Cardiac fibroblast (primary cell): Measurements from ENCODE around the gene BCL2L13.
"Not testable (repeated sequence)": the region's sequence is repeated elsewhere in the genome, so short reads cannot be mapped to it uniquely, and the experiment has no call there.

ENCODE experiments used
- DNase-seq, 2 donors: peaks; one replicate each; pipeline versions ENCODE4 v3.0.0 to v3.0.0-alpha.2; 2010; ENCODE audit warnings: low read depth in 2 of 2
- H3K4me3 ChIP-seq, 2 donors: replicated peaks in 1 of 2; 1 replicate in 1 of 2; 2 replicates in 1 of 2; pipeline ENCODE4 v1.5.1; 2011; ENCODE audit warnings: low read depth in 2 of 2, low read length in 2 of 2, mild to moderate bottlenecking in 2 of 2, moderate library complexity in 1 of 2
- TF ChIP-seq, protein P1 (sequence below): IDR thresholded peaks from one replicate; pipeline ENCODE4 v1.5.1; 2011; ENCODE audit warnings: low read depth, mild to moderate bottlenecking, low read length, inconsistent platforms

BCL2L13 gene

DNA sequence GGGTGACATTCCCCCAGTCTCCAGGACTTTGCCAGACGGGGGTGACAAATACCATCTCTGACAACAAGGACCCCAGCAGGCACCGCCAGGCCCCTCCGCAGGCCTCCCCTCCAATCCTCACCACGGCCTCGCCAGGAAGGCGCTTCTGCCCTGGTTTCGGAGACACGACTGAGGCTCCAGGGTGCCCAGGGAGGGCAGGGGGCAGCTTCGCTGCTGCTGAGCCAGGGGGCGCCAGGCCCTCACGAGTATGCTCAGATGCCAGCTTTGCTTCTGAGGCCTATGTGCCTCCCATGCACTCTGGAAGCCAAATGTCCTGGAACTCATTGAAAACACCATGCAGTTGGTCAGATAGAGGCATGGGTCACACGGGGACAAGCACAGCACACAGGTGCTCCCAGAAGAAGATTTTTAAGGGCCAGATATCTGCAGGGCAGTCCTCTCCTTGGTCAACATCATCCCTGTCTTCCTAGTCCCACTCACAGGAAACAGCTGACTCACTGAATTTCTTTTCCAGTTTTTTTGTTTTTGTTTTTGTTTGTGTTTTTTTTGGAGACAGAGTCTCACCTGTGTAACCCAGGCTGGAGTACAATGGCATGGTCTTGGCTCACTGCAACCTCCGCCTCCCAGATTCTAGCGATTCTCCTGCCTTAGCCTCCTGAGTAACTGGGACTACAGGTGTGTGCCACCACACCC lies 115.8 kb downstream of the BCL2L13 start:
- no peak for DNase-seq
- TF ChIP-seq, protein P1, sequence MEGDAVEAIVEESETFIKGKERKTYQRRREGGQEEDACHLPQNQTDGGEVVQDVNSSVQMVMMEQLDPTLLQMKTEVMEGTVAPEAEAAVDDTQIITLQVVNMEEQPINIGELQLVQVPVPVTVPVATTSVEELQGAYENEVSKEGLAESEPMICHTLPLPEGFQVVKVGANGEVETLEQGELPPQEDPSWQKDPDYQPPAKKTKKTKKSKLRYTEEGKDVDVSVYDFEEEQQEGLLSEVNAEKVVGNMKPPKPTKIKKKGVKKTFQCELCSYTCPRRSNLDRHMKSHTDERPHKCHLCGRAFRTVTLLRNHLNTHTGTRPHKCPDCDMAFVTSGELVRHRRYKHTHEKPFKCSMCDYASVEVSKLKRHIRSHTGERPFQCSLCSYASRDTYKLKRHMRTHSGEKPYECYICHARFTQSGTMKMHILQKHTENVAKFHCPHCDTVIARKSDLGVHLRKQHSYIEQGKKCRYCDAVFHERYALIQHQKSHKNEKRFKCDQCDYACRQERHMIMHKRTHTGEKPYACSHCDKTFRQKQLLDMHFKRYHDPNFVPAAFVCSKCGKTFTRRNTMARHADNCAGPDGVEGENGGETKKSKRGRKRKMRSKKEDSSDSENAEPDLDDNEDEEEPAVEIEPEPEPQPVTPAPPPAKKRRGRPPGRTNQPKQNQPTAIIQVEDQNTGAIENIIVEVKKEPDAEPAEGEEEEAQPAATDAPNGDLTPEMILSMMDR, result peak; percentile 26
- no peak overlapping the region for H3K4me3 ChIP-seq

DNA sequence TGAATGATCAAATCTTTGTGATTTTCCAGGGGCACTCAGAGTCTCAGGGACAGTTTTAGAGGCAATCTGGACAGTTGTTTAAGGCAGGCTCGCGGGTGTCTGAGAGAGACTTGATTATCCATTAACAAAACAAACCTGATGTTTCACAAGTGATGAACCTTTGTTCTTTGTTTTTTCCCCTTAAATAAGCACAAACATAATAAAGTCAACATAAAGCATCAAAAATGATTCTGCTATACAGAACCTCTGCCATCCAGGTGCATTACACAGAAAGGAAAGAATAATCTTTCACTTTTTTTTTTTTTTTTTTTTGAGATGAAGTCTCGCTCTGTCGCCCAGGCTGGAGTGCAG lies 122.6 kb downstream of the BCL2L13 start:
- H3K4me3 ChIP-seq, result no peak overlapping the region
- no peak for DNase-seq
- TF ChIP-seq, protein P1, result no peak

DNA sequence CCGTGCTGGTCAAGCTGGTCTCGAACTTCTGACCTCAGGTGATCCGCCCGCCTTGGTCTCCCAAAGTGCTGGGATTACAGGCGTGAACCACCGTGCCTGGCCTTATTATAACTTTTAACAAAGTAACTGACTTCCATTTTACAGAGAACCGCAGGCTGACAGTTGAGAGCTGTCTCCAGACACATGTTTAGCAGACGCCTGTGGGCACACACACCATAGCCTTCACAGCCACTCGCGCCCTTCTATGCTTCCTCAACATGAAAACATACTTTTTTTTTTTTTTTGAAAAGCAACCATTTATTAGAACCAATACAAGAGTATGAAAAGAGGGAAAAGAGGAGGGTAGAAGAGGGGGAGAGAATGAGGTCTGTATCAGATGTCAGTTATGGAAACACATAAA lies 124.9 kb downstream of the BCL2L13 start:
- not testable (repeated sequence) for H3K4me3 ChIP-seq, DNase-seq

DNA sequence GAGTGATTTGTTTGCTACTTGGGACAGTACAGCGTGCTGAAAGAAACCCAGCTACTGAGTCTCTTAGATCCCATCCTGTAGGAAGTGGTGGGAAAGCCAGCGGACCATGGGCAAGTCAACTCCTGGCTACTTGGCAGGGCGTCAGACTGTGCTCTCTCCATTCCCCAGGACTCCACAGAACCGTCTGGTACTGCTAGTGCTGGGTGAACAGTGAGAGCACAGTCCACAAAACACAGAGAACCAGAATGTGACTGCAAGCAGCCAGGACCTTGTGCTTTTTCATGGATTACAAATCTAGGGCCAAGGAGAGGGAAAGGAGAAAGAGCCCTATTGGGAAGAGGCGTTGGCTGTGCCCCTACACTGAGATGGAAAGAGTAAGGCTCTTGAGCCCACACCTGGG lies 125.5 kb downstream of the BCL2L13 start:
- no peak for DNase-seq
- H3K4me3 ChIP-seq, result no peak overlapping the region
- TF ChIP-seq, protein P1, result no peak

DNA sequence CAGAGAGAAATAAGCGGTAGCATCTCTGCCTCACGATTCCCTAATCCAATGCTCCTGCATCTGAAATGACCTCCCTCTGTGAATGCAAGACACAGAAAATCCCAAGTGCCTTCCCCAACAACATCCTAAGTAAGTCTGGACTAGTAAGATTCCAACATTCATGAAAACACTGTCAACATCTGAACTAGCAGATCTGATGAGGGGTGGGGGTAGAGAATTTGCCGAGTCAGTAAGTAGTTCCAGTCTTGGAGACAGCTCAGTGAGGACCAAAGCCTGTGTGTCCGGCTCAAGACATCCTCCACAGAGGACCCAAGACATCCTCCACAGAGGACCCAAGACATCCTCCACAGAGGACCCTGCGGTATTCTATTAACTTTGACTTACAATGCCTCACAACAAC lies 126.3 kb downstream of the BCL2L13 start:
- DNase-seq, result not testable (repeated sequence)

DNA sequence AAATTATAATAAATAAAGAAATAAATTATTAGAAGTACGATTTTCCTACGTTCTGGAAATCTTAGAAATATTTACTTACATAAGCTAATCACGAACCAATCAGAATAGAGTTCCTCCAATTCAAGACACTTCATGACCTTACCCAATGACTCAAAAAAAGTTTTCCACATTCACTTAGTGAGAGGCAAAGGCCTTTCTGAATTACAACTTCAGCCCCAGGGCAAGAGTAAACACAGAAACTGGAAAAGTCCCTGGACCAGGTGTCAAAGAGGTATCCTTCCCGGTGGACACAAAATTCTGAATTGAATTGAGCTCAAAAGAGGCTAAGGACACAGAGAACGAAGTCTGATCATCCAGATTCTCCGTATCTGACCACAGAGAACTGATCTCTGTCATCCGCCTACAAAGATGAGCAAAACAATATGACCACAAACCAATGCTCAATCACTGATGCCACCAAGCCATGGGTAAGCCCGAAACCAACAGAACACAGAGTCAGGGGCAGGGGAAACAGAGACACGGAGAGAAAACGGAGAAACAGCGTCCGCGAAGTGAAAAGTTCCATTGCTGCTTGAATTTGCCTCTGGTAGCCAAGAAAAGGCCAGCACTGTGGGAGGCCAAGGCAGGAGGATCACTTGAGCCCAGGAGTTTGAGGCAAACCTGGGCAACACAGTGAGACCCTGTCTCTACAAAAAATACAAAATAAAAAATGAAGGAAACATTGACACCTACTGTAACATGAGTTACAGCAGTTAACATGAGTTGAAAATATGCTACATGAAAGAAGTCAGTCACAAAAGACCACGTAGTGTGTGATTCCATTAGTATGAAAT lies 128.9 kb downstream of the BCL2L13 start:
- TF ChIP-seq, protein P1, result no peak
- H3K4me3 ChIP-seq, result no peak overlapping the region
- DNase-seq, result no peak

More for the DNA sequence above, 126.3 kb downstream of the BCL2L13 start:
- H3K4me3 ChIP-seq, result not testable (repeated sequence)

DNA sequence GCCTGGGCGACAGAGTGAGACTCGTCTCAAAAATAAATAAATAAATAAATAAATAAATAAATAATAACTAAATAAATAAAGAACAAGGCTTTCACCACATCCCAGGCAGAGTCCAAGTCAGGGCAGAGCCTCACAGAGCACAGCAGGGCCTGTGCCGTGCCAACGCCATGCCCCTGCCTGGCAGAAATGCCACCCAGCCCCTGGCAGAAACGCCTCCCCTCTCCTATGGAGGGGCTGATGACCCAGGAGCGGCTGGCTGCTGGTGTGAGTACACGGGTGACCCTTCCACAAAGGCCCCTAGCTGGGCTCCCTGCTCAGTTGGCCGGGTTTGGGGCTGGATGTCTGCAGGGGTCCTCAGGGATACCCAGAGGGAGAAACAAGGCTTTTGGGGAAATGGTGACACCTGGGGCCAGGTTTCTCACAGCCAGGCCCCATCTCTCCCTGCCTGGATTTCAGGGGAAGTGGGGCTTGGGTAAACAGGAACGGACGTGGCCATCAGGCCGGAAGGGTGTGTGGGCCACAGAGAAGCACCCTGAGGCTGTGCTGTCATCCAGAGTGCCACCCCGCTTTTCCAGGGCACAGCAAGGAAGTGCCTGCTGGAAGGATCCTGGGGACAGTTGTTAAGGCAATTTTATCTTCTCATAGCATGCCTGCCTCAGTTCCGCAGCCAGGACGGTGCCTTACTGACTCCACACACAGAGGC lies 130.6 kb downstream of the BCL2L13 start:
- TF ChIP-seq, protein P1, result no peak
- no peak overlapping the region for H3K4me3 ChIP-seq
- no peak for DNase-seq
